HG03103 (cell line): ENCODE results near the gene FAM9A.
"Not testable (repeated sequence)": the region's sequence is repeated elsewhere in the genome, so short reads cannot be mapped to it uniquely, and the experiment has no call there.

Experiments
- ATAC-seq: cut with Tn5 transposase; IDR thresholded peaks from one replicate; pipeline ENCODE4 v1.9.1; 2021; ENCODE audit warnings: low read depth; ENCODE audit not compliant: unreplicated experiment

Gene FAM9A

GRCh38 chrX:8805974-8806373 is 4.8 kb upstream of the FAM9A start:
- no peak for ATAC-seq

DNA sequence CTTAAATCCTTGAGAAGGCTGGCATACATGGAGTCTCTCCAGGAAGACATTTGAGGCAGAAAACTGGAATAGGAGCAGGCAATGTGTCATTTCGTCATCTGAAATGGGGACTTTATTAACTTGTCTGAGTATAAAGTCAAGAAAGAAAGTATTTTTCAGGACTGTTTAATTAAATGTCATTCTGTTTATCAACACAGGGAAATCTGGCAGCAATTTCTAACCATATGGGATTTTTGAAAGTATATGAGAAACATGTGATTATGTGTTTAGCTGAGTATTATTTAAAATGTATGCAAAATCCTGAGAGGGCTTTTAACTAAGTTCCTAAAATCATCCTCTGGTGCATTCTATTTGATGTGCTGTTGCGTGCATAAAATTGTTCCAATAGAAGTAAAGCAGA is 3.9 kb upstream of the FAM9A start:
- ATAC-seq: no peak

- no peak for ATAC-seq
These were observed 2.1 kb upstream of the FAM9A start for GRCh38 chrX:8803326-8803725.

GRCh38 chrX:8800351-8800750 is 832 bp downstream of the FAM9A start:
- ATAC-seq: not testable (repeated sequence)

- ATAC-seq: not testable (repeated sequence)
These were observed 1.9 kb downstream of the FAM9A start for GRCh38 chrX:8799281-8799680.

DNA sequence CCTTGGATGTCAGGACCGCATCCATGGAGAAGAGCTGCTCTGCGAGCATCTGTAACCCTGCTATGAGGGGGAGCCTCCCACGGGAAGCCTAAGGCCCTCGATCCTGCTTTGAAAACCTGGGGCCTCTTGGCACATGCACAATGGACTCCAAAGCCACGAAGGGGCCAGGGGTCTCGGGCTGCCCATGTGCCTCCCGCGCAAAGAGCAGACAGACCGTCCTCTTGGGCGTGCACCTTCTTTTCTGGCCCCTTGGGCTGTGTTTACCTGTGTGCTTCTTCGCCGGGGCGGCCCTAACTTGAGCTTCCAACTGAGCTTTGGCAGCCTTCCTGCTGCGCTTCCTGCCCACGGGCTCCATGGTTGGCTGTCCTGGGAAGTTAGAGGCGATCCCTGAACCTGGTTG is 2.5 kb downstream of the FAM9A start:
- not testable (repeated sequence) for ATAC-seq

GRCh38 chrX:8787119-8787518 is 14.1 kb downstream of the FAM9A start:
- ATAC-seq: not testable (repeated sequence)

DNA sequence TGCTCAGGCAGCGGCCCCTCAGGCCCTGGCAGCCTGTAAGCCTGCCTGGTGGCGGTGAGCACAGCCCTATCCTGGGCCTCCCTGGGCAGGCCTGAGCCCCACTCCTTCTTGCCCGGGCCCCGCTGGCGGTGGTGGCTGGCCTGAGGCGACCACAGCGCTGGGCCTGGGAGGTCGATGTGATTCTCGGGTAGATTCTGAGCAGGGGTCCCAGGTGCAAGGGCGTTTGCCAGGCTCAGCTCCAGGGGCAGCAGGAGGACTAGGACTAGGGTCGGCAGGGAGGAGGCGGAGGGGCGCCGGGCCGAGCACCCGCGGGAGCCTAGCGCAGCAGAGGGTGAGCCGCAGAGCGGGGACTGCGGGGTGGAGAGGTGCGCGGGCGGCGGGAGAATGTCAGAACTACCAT is 17.0 kb downstream of the FAM9A start:
- no peak for ATAC-seq

GRCh38 chrX:8783714-8784098 is 17.5 kb downstream of the FAM9A start:
- no peak for ATAC-seq

GRCh38 chrX:8783097-8783713 is 18.0 kb downstream of the FAM9A start:
- ATAC-seq: no peak

DNA sequence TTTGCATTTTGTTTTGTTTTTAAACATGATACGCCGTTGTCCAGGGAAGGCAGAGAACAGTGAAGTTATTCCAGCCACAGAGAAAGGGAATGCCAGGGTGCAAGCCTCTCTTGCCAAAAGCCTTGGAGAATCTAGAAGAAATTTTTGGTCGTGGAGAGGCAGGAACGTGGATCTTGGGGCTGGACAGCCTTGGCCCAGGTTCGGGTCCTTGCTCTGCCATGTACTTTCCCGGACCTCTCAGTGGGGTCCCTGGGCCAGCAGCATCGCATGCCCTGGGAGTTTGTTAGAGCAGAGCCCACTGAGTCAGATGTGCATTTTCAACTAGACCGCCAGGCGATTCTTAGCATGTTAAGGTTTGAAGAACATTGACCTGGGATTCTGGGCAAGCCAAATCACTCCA is 18.6 kb downstream of the FAM9A start:
- no peak for ATAC-seq

DNA sequence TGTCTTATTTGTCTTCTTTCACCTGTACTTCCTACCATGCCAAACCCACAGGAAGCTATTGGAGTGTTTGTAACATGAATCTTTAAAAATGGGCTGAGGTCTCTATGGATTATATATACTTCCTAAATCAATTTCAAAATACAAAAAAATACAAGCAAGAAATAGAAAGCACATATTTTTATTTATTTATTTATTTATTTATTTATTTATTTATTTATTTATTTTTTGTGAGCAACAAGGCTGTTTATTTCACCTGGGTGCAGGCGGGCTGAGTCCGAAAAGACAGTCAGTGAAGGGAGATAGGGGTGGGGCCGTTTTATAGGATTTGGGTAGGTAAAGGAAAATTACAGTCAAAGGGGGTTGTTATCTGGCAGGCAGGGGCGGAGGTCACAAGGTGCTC is 19.3 kb downstream of the FAM9A start:
- ATAC-seq: not testable (repeated sequence)

- no peak for ATAC-seq
These were observed 28.1 kb downstream of the FAM9A start for GRCh38 chrX:8773117-8773516.

DNA sequence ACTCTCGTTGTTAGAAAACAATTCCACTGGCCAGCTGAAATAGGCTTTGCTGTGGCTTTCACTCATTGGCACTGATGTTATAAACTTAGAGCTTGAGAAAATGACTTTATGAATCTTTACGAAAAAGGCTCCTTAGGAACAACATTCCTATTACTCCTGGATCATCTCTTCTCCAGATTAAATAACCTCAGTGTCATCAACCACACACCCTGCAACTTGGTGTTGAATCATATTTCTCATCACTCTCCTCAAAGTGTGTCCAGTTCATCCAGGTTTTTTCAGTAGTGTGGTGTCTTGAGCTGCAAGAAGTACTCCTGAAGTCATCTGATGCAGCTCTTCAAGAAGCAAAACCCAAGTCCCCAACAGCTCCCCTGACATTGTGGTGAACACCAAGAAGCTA is 41.2 kb downstream of the FAM9A start:
- ATAC-seq: no peak

DNA sequence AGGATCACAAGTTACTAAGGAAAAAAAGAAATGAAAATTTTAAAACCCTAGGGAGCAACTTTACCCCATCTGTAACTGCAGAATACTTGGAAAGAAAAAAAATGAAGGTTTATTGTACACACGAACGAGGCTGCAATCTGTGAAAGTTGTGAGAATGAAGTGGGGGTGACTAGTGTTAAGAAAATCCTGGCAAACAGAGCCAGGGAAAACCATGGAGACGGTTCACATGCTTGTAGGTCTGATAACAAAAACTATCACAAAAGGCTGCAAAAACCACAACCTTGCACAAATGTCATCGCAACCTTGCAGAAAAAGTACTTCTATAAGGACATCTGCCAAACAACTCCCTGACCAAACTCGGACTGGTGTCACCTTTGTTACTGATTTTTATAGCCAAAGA is 42.5 kb downstream of the FAM9A start:
- not testable (repeated sequence) for ATAC-seq

- not testable (repeated sequence) for ATAC-seq
These were observed 43.4 kb downstream of the FAM9A start for GRCh38 chrX:8757609-8758389.

DNA sequence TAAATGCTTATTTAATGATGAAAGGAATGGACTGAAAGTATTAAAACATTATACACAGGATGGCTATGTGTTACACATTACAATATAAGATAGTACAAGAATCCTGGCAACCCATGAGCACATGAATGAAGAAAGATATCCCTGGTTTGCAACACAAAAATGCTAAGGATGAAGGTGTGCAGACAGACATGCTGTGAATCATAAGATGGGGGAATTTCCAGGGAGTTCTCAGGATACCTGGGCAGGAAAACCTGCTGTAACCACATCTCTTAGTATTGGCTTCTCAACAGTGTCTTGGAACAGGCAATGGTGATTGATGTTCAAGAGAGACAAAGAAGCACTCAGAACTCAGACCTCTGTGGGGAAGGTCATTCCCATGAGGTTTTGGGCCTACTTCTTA is 45.4 kb downstream of the FAM9A start:
- no peak for ATAC-seq

- ATAC-seq: no peak
These were observed 46.1 kb downstream of the FAM9A start for GRCh38 chrX:8755116-8755515.

DNA sequence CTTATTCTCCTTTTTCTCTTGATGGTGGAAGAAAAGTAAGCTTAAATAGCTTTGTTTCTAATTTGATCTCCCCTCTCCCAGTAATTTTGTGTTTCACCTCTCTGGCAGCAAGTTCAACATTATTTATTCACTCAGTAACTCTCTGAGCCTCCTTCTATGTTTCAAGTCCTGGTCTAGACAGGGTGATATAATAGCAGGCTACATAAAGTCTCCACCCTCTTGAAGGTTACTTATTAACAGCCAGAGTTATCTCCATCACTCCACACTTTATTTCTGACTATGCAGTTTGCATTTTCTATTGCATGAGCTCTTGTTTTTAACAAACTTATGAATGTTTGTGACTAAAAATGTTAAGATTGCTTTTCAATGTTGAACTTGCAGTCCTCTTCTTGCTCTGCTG is 51.5 kb downstream of the FAM9A start:
- ATAC-seq: no peak

DNA sequence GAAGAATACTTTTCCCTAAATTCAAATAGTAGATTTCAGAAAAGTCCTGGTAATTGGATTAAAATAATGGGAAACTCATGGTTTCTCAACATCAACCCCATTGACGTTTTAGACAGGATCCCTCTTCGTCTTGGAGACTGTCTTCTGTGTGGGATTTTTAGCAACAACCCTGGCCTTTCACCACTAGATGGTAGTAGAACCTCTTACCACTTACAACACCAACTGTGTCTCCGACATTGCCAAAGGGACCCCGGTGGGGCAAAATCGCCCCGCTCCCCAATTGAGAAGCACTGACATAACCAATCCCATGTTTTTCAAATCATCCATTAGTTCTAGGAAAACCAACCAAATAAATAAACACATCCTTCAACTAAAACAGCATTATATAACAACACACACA is 52.3 kb downstream of the FAM9A start:
- no peak for ATAC-seq

- ATAC-seq: no peak
These were observed 58.0 kb downstream of the FAM9A start for GRCh38 chrX:8743126-8743732.

- ATAC-seq: no peak
These were observed 59.2 kb downstream of the FAM9A start for GRCh38 chrX:8741981-8742380.
